Loucy (cell line): Measurements from ENCODE around the gene CFAP410.

Experiments used
- CTCF ChIP-seq: fragments of 200-600 bp; sonication (generic); conservative IDR thresholded peaks from 2 replicates; pipeline ENCODE4 v1.5.1; 2014; ENCODE audit warnings: mild to moderate bottlenecking, antibody characterized with exemption, low read length
- EZH2phosphoT487 ChIP-seq: fragments of 200-600 bp; IDR thresholded peaks from 2 replicates; pipeline ENCODE4 v1.6.1; 2018; ENCODE audit warnings: antibody characterized with exemption, mild to moderate bottlenecking, moderate library complexity, borderline replicate concordance

- TF ChIP-seq CTCF, result no peak
- TF ChIP-seq EZH2phosphoT487, result no peak
Observed at GRCh38 chr21:44332383-44332782, 6.8 kb downstream of the CFAP410 start.
